ENCODE measurements around the gene GNPTG. TPM values are rescaled to one million over a fixed set of nuclear protein-coding genes. Genes with fewer than 3 reads are reported as not detected.

The GNPTG gene
- total RNA-seq, 1 donor from 2014 or later = 50.5 TPM

- H3K9me3 Mint-ChIP-seq (ENCODE audit: unreplicated experiment) = peaks cover 11% of the 10 kb centered on the region
- no peak for TF ChIP-seq CTCF (IDR thresholded peaks at IDR 0.05; ENCODE audit: partially characterized antibody, unreplicated experiment)
- peaks cover 13% of the 10 kb centered on the region for H3K27me3 Mint-ChIP-seq (ENCODE audit: unreplicated experiment)
- H3K4me3 Mint-ChIP-seq (ENCODE audit: unreplicated experiment) = no peak overlapping the region
- H3K36me3 Mint-ChIP-seq (ENCODE audit: unreplicated experiment) = no peaks in the 10 kb centered on the region
- H3K27ac Mint-ChIP-seq (ENCODE audit: unreplicated experiment) = no peak overlapping the region
- DNase-seq = no peak
- H3K4me1 Mint-ChIP-seq (ENCODE audit: low read depth, unreplicated experiment) = no peaks in the 10 kb centered on the region
Measured at GRCh38 chr16:1344499-1344898, 7.2 kb upstream of the GNPTG start.

- Mint-ChIP-seq H3K4me3 (ENCODE audit: unreplicated experiment) (no peak overlapping the region), H3K4me1 (ENCODE audit: low read depth, unreplicated experiment) (no peaks in the 10 kb centered on the region)
Measured at GRCh38 chr16:1345087-1345486, 6.6 kb upstream of the GNPTG start.

GRCh38 chr16:1345651-1346421, 5.9 kb upstream of the GNPTG start:
- no peak for TF ChIP-seq CTCF (IDR thresholded peaks at IDR 0.05; ENCODE audit: partially characterized antibody, unreplicated experiment)
- peaks cover 11% of the 10 kb centered on the region for H3K27me3 Mint-ChIP-seq (ENCODE audit: unreplicated experiment)
- H3K27ac Mint-ChIP-seq (ENCODE audit: unreplicated experiment) = no peak overlapping the region
- H3K9me3 Mint-ChIP-seq (ENCODE audit: unreplicated experiment) = peaks cover 17% of the 10 kb centered on the region
- H3K4me3 Mint-ChIP-seq (ENCODE audit: unreplicated experiment) = no peak overlapping the region
- no peaks in the 10 kb centered on the region for H3K36me3 Mint-ChIP-seq (ENCODE audit: unreplicated experiment)
- DNase-seq = no peak
- H3K4me1 Mint-ChIP-seq (ENCODE audit: low read depth, unreplicated experiment) = no peaks in the 10 kb centered on the region

More at GRCh38 chr16:1345087-1345486, 6.6 kb upstream of the GNPTG start:
- H3K27me3 Mint-ChIP-seq (ENCODE audit: unreplicated experiment) = peaks cover 12% of the 10 kb centered on the region
- H3K9me3 Mint-ChIP-seq (ENCODE audit: unreplicated experiment) = peaks cover 13% of the 10 kb centered on the region
- H3K36me3 Mint-ChIP-seq (ENCODE audit: unreplicated experiment) = no peaks in the 10 kb centered on the region
- no peak for TF ChIP-seq CTCF (IDR thresholded peaks at IDR 0.05; ENCODE audit: partially characterized antibody, unreplicated experiment)
- DNase-seq = peak; percentile 17
- no peak overlapping the region for H3K27ac Mint-ChIP-seq (ENCODE audit: unreplicated experiment)

- H3K27me3 Mint-ChIP-seq (ENCODE audit: unreplicated experiment) = peaks cover 14% of the 10 kb centered on the region
- TF ChIP-seq CTCF (IDR thresholded peaks at IDR 0.05; ENCODE audit: partially characterized antibody, unreplicated experiment) = no peak
- H3K27ac Mint-ChIP-seq (ENCODE audit: unreplicated experiment) = no peak overlapping the region
- DNase-seq = no peak
- H3K4me3 Mint-ChIP-seq (ENCODE audit: unreplicated experiment) = no peak overlapping the region
- H3K9me3 Mint-ChIP-seq (ENCODE audit: unreplicated experiment) = peaks cover 20% of the 10 kb centered on the region
- no peaks in the 10 kb centered on the region for H3K36me3 Mint-ChIP-seq (ENCODE audit: unreplicated experiment)
- H3K4me1 Mint-ChIP-seq (ENCODE audit: low read depth, unreplicated experiment) = no peaks in the 10 kb centered on the region
Measured at GRCh38 chr16:1346422-1347285, 5.1 kb upstream of the GNPTG start.
